Right lobe of liver (tissue), 6 donors: ENCODE data around the gene CNIH2. TPM values are rescaled to one million over a fixed set of nuclear protein-coding genes. Genes with fewer than 3 reads are reported as not detected.
"Not testable (repeated sequence)": the region's sequence is repeated elsewhere in the genome, so short reads cannot be mapped to it uniquely, and the experiment has no call there.

Experiments used
- ATAC-seq, 4 donors: fragments of 200-7000 bp; cut with Tn5 transposase; one replicate each; pipeline ENCODE4 v1.9.1; 2020; ENCODE audit warnings: mild to moderate bottlenecking in 4 of 4, moderate library complexity in 4 of 4
- DNase-seq, 3 donors: peaks; one replicate each; pipeline ENCODE4 v3.0.0-alpha.2; 2020
- H3K27ac ChIP-seq, 3 donors: fragments of 200-600 bp; one replicate each; pipeline ENCODE4 v1.8.0; 2022
- H3K27me3 ChIP-seq, 2 donors: fragments of 200-600 bp; one replicate each; pipeline ENCODE4 v1.8.0; 2022
- H3K36me3 ChIP-seq, 4 donors: fragments of 200-600 bp; sonication (generic) in 1 of 4; one replicate each; pipeline versions ENCODE4 v1.5.1 to v1.8.0; 2017 to 2022; ENCODE audit warnings: control low read depth in 1 of 4
- H3K4me1 ChIP-seq, 4 donors: fragments of 200-600 bp; sonication (generic) in 1 of 4; one replicate each; pipeline versions ENCODE4 v1.5.1 to v1.8.0; 2017 to 2022; ENCODE audit warnings: control low read depth in 1 of 4
- H3K4me3 ChIP-seq, 3 donors: fragments of 200-600 bp; one replicate each; pipeline ENCODE4 v1.8.0; 2022
- H3K9me3 ChIP-seq, 4 donors: fragments of 200-600 bp; sonication (generic) in 1 of 4; one replicate each; pipeline versions ENCODE4 v1.5.1 to v1.8.0; 2017 to 2022; ENCODE audit warnings: control low read depth in 1 of 4
- POLR2A ChIP-seq: fragments of 450-650 bp; IDR thresholded peaks from one replicate; pipeline ENCODE4 v1.6.1; 2017; ENCODE audit warnings: antibody characterized with exemption, mild to moderate bottlenecking
- WGBS: methylation state at CpG from one replicate; pipeline ENCODE4 v1.1.6; 2018; ENCODE audit warnings: low coverage, low lambda C conversion rate; ENCODE audit not compliant: insufficient coverage; ENCODE audit errors: missing lambda C conversion rate; 5-methylcytosine and 5-hydroxymethylcytosine counted together
- intact Hi-C, 2 donors: fragments of 100-400 bp; cut with DNase I; formaldehyde crosslinking; loops; one replicate each; pipeline versions ENCODE4 v1.11.2 to v1.14.1; 2022
- total RNA-seq, 6 experiments: library from RNA; depleted of rRNA in 2 of 6; stranded (reverse); fragments of >200 nt in 2 of 6; fragmentation: NEBNext Ultra II Directional in 3 of 6; extraction: Animal tissue kit (Norgen Biotek cat#: 25700) in 3 of 6; gene quantifications; one replicate each; pipeline versions ENCODE4 v1.1.0 to v1.2.4, GENCODE V29; 2016 to 2023
- TF ChIP-seq, protein P1 (sequence below), 4 donors: fragments of 200-600 bp in 3 of 4; fragments of 450-650 bp in 1 of 4; IDR thresholded peaks; one replicate each; pipeline versions ENCODE4 v1.5.1 to v1.8.0; 2016 to 2022; ENCODE audit warnings: antibody characterized with exemption in 4 of 4, mild to moderate bottlenecking in 2 of 4
- donor health status: DM: no; HTN: yes; CAD: no.
- donor health status: DM: no; HTN: no; CAD: no.
- donor health status: DM: no; HTN: no; CAD: no.
- donor health status: DM: no; HTN: yes; CAD: no.
- donor health status: DM: no; HTN: yes; CAD: no.

Gene CNIH2
- total RNA-seq, 6 experiments from 2014 or later: 0.26 to 0.51 TPM; not detected in 4

DNA sequence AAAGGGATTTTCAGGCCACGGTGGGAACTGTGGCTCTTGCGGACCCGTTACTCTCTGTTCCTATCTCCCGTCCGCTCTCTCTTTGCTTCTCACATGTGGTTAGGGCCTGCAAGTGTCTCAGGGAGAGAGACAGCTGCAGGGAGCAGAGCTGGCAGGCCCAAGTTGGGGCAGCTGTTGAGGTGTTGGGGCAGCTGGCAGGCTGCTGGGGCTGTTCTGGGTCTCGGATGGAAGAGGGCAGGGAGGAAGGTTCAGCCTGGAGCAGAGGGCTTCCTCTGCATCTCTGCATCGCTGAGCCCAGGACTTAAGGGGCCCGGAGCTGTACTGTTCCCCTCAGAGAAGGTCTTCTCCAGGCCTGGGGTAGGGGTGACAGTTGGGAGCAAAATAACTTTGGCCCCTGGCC lies 2.6 kb upstream of the CNIH2 start:
- intact Hi-C loops: no loop called here
- H3K27me3 ChIP-seq: no peaks in the 10 kb centered on the region
- no peak overlapping the region for H3K4me3 ChIP-seq
- ATAC-seq (no peak), DNase-seq (no peak)
- WGBS: 88% methylated on average over 2 of the region's 8 CpGs
- H3K4me1 ChIP-seq: peaks cover 0 to 5% (median 0%) of the 10 kb centered on the region in 4 donors
- no peaks in the 10 kb centered on the region for H3K9me3 ChIP-seq
- no peak overlapping the region for H3K27ac ChIP-seq
- H3K36me3 ChIP-seq: peaks cover 8 to 42% (median 25%) of the 10 kb centered on the region in 4 donors
- TF ChIP-seq, protein P1, sequence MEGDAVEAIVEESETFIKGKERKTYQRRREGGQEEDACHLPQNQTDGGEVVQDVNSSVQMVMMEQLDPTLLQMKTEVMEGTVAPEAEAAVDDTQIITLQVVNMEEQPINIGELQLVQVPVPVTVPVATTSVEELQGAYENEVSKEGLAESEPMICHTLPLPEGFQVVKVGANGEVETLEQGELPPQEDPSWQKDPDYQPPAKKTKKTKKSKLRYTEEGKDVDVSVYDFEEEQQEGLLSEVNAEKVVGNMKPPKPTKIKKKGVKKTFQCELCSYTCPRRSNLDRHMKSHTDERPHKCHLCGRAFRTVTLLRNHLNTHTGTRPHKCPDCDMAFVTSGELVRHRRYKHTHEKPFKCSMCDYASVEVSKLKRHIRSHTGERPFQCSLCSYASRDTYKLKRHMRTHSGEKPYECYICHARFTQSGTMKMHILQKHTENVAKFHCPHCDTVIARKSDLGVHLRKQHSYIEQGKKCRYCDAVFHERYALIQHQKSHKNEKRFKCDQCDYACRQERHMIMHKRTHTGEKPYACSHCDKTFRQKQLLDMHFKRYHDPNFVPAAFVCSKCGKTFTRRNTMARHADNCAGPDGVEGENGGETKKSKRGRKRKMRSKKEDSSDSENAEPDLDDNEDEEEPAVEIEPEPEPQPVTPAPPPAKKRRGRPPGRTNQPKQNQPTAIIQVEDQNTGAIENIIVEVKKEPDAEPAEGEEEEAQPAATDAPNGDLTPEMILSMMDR (IDR thresholded peaks at IDR 0.05): no peak
- no peak for TF ChIP-seq POLR2A

DNA sequence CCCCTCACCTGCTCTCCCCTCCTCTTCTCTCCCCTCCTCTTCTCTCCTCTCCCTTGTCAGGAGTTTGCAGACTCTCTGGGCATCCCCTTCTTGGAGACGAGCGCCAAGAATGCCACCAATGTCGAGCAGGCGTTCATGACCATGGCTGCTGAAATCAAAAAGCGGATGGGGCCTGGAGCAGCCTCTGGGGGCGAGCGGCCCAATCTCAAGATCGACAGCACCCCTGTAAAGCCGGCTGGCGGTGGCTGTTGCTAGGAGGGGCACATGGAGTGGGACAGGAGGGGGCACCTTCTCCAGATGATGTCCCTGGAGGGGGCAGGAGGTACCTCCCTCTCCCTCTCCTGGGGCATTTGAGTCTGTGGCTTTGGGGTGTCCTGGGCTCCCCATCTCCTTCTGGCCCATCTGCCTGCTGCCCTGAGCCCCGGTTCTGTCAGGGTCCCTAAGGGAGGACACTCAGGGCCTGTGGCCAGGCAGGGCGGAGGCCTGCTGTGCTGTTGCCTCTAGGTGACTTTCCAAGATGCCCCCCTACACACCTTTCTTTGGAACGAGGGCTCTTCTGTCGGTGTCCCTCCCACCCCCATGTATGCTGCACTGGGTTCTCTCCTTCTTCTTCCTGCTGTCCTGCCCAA lies 1.9 kb upstream of the CNIH2 start:
- ATAC-seq (no peak), DNase-seq (no peak)
- peaks cover 0 to 5% (median 0%) of the 10 kb centered on the region in 4 donors for H3K4me1 ChIP-seq
- H3K36me3 ChIP-seq: peaks cover 8 to 42% (median 25%) of the 10 kb centered on the region in 4 donors
- no peaks in the 10 kb centered on the region for H3K9me3 ChIP-seq
- H3K27ac ChIP-seq: no peak overlapping the region
- no peak for TF ChIP-seq POLR2A
- intact Hi-C loops: no loop called here
- H3K27me3 ChIP-seq: no peaks in the 10 kb centered on the region
- H3K4me3 ChIP-seq: no peak overlapping the region
- WGBS: 95% methylated on average over 7 of the region's 14 CpGs

DNA sequence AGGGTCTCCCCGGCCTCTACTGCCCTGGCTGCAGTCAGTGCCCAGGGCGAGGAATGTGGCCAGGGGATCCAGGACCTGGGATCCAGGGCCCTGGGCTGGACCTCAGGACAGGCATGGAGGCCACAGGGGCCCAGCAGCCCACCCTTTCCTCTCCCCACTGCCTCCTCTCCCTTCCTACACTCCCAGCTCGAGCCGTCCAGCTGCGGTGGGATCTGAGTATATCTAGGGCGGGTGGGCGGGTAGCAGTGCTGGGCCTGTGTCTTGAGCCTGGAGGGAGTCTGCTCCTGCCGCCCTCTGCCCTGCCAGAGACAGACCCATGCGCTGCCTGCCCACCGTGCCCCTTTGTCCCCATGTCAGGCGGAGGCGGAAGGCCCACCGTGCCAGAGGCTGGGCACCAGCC lies 1.4 kb upstream of the CNIH2 start:
- peaks cover 8 to 42% (median 25%) of the 10 kb centered on the region in 4 donors for H3K36me3 ChIP-seq
- intact Hi-C loops, H3K27me3 ChIP-seq, H3K27ac ChIP-seq, H3K4me1 ChIP-seq, DNase-seq, ATAC-seq, H3K9me3 ChIP-seq, H3K4me3 ChIP-seq: not testable (repeated sequence)
- 77% methylated on average over 9 of the region's 13 CpGs for WGBS

DNA sequence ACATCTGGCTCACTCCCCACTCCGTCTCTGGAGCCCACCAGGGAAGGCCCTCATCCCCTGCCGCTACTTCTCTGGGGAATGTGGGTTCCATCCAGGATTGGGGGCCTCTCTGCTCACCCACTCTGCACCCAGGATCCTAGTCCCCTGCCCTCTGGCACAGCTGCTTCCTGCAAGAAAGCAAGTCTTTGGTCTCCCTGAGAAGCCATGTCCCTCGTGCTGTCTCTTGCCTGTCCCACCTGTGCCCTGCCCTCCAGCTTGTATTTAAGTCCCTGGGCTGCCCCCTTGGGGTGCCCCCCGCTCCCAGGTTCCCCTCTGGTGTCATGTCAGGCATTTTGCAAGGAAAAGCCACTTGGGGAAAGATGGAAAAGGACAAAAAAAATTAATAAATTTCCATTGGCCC lies 911 bp upstream of the CNIH2 start:
- 0% methylated on average over 1 of the region's 4 CpGs for WGBS
- H3K4me1 ChIP-seq, H3K27ac ChIP-seq, H3K9me3 ChIP-seq, H3K4me3 ChIP-seq, H3K27me3 ChIP-seq, intact Hi-C loops, DNase-seq, ATAC-seq: not testable (repeated sequence)
- H3K36me3 ChIP-seq: peaks cover 8 to 38% (median 23%) of the 10 kb centered on the region in 4 donors

DNA sequence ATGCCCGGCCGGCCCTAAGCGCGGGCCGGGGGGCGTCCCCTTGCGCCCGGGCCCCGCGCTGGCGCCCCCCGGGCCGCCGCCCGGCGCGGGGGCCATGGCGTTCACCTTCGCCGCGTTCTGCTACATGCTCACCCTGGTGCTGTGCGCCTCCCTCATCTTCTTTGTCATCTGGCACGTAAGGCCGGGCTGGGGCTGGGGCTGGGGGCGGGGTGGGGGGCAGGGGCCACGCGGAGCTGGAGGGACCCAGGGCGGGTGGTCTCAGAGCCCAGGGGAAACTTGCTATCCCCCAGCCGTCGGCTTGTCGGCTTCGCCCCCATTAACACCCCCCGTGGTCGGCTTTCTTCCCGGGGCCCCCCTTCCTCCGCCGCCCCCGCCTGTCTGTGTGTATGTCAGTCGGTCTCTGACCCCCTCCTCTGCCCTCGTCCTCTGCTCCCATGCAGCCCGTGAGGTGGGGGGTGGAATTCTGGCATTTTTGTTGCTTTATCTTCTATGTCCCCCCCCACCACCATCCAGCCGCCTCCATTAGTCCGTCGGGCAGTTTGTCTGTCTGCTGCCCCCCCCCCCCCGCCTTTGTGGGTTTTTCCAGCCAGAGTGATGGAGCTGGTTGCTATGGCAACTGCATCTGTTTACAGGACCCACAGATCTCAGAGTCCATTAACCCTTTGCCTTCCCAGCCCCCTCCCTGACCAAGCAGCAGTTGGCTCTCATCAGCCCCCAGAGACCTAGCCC lies 552 bp downstream of the CNIH2 start:
- no peak overlapping the region for H3K27ac ChIP-seq
- intact Hi-C loops: no loop called here
- H3K4me1 ChIP-seq: peaks cover 0 to 5% (median 0%) of the 10 kb centered on the region in 4 donors
- no peaks in the 10 kb centered on the region for H3K27me3 ChIP-seq
- 0% methylated on average over 9 of the region's 45 CpGs for WGBS
- H3K36me3 ChIP-seq: peaks cover under 1 to 24% (median 12%) of the 10 kb centered on the region in 4 donors
- ATAC-seq (no peak), DNase-seq (no peak)
- no peak for TF ChIP-seq POLR2A
- TF ChIP-seq, protein P1 (IDR thresholded peaks at IDR 0.05): no peak
- no peaks in the 10 kb centered on the region for H3K9me3 ChIP-seq
- no peak overlapping the region for H3K4me3 ChIP-seq

DNA sequence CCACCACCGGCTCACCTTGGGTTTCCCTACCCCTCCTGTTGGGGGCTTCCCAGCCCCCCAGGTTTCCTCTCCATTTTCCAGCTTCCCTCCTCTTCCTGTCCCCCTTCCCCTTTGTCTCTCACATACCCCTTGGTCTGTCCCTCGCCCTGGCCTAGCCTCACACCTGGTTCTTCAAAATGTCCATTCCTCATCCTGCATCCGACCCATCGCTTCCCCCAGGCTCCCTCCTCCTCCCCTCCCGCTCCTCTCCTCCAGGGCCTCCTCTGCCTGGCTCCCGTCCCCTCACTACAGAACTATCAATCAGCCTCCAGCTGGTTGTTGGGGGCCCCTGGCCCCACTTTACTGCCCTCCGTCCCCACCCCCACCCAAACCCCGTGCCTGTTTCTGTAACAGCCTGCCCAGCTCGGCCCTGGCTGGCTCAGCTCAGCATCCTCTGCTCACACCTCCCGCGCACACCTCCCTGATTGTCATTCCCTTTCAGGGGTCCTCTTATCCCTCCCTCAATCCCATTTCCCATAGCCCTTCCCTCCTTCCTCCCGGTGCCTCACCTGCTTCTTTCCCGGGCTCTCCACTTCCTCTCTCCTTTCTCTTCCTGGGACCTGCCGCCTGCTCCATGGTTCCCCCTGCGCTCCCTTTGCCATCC lies 1.2 kb downstream of the CNIH2 start:
- intact Hi-C loops: no loop called here
- no peak overlapping the region for H3K27ac ChIP-seq
- TF ChIP-seq, protein P1 (IDR thresholded peaks at IDR 0.05): no peak
- TF ChIP-seq POLR2A: no peak
- no peak overlapping the region for H3K4me3 ChIP-seq
- H3K4me1 ChIP-seq: peaks cover 0 to 5% (median 0%) of the 10 kb centered on the region in 4 donors
- no peaks in the 10 kb centered on the region for H3K9me3 ChIP-seq
- H3K27me3 ChIP-seq: no peaks in the 10 kb centered on the region
- WGBS: 86% methylated on average over 10 of the region's 15 CpGs
- DNase-seq (no peak), ATAC-seq (no peak)
- H3K36me3 ChIP-seq: peaks cover 0 to 17% (median 6%) of the 10 kb centered on the region in 4 donors
